ENCODE measurements around the gene NF2.
A peak's percentile ranks its signal among the peaks of the same experiment; 100 is the strongest.

NF2 gene

DNA sequence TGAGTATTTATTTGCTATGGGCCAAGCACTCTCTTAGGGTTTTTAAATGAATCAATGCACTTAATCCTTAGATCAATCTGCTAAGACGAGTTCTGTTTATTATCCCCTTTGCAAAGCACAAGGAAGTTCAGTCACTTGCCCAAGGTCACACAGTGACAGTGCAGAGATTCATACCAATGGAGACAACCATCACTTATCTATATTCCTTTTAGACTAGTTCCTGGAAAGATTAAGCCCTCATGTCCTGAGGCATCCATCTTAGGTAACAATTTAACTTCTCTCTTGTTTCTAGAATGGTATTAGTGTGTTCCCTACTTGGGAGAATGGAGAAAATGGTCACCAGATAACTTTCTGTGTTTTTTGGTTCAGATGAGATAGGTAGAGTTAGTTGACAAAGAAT is 28.3 kb downstream of the NF2 start:
- no peak for DNase-seq (ENCODE audit: low spot score)

DNA sequence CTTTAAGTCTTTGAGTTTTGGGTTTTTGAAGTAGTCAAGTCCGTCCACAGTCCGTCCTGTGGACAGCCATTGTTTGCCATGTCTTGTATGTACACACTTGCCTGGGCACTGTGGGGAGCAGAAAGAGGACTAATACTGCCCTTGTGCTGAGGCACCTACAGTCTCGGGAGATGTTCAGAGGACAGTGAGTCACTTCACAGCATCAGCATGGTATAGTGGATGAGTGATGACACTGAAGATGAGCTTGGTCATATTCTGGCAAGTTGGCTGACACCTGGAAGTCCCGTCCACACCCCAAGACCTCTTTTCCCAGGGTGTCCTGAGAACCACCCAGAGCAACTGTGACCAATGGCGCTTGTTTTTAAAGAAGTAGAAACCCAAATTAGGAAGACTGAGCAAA is 29.2 kb downstream of the NF2 start:
- no peak for DNase-seq (ENCODE audit: low spot score)

DNA sequence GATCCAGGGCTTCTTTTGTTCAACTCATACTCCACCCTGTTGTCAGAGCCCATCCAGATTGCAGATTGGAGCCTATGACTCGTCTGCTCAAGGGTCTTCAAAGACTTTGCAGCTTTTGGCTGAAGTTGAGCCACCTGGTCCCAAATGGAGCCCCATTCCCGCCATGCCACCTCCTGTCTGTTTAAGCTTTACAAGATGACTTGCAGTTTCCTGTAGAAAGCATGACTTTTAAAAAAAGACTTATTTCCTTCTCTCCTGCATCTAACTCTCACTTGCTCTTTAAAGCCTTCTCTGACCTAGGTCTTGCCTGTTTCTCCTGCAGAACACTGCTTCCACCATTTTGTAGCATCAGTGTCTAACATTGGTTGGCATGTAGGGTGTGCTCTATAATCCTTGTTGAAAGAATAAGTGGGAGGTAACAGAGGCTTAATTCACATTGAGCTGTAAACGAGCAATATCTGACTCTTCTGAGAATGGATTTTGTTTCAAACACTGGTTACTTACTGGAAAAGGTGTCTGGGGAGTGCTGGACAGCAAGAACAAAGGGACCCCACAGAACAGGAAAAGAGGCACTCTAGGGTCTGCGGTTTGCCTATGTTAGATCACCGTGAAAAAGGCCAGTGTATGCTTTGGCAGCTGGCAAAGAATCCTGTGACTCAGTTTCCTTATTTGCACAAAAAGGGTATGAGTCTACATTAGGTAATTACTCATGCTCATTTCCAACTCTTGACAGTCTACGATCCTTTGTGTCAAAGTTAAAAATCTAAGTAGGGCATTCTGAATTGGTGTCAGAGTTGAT is 30.3 kb downstream of the NF2 start:
- DNase-seq (ENCODE audit: low spot score), result no peak

DNA sequence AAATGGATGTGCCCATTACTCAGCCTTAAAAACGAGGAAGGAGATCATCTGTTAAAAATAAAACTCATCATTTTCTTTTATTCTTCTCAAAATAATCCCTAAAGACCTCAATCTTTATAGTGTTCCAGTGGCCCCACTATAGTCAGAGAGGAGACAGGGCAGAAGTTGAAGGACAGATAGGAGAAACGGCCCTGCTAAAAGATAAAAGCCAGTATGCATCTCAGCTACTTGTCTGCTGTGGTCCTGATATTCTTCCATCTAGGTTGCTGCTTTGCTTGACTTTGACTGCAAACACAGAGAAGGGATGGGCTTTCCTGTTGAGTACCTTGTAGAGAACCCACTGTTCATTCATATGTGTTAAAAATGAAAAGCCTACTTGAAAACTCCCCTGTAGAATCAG is 31.4 kb downstream of the NF2 start:
- no peak for DNase-seq (ENCODE audit: low spot score)

DNA sequence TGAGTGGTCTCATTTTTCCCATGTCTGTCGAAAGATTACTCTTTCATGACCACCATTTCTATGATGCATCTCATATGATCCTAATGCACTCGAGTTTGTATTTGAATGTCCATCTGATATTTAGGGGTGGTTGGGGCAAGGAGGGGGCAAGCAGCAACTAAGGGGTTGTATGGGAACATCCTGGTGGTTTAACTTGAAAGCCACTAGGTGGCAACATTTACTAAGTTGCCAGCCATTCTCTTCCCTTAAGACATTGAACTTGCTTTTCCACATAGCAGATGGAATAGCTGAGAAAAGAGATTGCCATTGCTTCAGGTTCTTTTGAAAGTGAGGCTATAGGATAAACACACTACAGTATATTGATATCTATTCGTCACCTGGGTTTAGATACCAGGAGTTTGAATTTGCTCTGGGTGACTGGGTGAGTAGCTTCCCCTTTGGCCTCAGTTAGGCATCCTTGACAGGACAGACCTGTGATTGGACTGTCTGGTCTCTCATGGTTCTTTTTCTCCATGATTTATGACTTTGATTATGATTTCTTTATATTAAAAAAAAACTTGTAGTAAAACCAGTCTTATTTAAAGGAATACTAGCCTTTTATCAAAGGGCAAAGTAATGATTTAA is 32.4 kb downstream of the NF2 start:
- peak; percentile 24 for DNase-seq (ENCODE audit: low spot score)

DNA sequence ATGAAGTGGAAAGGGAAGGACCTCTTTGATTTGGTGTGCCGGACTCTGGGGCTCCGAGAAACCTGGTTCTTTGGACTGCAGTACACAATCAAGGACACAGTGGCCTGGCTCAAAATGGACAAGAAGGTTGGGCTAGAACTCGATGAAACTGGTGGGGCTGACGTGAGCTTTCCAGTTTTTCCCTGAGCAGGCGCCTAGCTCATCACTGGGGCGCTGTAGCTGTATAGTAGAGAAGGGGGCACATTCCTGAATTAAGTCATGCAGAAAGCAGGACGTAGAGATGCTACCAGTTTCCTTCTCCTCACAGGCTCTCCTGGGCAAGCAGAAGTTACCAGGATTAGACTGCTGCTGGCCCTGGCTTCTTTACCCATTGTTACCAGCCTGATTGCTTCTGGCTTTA is 33.3 kb downstream of the NF2 start:
- DNase-seq (ENCODE audit: low spot score), result no peak

DNA sequence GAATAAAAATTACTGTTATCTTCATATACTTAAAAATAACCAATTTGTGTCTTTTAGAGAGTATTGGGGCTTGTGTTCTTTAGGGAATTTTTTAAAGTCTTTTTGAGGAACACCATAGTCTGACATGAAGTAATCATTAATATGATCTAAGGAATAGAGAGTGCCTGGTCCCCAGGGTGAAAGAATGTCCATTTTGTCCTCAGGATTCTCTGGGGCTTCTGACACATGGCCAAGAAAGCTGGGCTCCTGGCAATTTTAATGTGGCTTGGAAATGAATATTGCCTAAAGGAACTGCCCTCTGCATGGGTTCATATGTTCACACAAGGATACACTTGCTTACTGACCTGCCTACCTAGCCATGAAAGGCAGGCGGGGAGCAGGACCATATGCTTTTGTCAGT is 33.7 kb downstream of the NF2 start:
- DNase-seq (ENCODE audit: low spot score), result no peak

DNA sequence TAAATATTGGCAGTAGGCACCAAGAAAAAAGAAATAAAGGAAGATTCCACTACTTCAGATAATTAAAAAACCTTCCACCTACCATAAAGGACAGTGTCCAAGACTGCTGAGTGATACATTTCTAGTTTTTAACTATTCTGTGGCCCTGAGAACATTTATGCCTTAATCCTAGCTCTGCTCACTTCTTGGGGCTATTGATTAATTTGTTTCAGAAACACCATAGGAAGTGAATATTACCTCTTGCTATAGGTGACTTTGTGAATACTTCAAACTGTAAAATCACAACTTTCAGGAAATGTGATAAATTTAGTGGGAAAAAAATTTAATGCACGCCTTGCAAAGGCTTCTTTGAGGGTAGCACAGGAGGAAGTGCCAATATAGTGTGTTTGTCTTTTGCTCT is 35.2 kb downstream of the NF2 start:
- DNase-seq (ENCODE audit: low spot score), result no peak

DNA sequence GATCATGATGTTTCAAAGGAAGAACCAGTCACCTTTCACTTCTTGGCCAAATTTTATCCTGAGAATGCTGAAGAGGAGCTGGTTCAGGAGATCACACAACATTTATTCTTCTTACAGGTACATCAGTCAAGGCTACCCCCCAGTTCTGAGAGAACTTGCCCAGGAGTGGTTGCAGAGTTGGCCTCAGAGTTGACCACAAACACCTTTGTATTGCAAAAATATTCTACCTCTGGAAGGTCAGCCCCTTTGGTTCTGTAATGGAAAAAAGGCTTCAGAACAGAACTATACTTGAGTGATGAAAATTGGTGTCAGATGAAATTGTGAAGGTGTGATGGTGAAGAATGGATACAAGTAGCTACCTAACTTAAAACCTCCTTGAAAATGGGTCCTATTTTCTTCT is 35.7 kb downstream of the NF2 start:
- no peak for DNase-seq (ENCODE audit: low spot score)

DNA sequence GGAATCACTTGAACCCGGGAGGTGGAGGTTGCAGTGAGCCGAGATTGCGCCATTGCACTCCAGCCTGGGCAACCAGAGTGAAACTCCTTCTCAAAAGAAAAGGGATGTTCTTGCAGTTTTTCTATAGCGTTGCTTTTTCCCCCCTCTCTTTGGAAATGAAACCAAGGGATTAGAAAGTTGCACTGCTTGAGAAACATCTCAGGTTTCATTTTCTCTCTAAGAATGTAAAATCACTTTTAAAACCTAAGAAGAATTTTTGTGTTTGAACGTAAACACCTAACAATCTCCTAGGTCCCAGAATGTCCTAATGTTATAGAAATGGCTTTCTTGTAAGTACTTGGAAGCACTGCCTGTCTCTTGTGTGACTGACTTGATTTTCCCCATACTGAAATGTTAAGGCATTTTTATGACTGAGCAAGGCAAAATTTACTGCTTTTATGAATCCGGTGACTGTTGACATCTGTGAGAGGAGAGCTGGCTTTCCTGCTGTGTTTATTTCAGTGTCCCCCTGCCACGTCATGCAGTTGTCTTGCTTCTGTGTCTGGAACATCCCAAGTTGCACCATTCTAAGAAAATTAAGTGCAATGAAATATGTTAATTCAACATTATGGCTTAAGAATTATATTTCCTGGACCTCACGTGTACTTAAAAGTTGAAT is 37.7 kb downstream of the NF2 start:
- no peak for DNase-seq (ENCODE audit: low spot score)

DNA sequence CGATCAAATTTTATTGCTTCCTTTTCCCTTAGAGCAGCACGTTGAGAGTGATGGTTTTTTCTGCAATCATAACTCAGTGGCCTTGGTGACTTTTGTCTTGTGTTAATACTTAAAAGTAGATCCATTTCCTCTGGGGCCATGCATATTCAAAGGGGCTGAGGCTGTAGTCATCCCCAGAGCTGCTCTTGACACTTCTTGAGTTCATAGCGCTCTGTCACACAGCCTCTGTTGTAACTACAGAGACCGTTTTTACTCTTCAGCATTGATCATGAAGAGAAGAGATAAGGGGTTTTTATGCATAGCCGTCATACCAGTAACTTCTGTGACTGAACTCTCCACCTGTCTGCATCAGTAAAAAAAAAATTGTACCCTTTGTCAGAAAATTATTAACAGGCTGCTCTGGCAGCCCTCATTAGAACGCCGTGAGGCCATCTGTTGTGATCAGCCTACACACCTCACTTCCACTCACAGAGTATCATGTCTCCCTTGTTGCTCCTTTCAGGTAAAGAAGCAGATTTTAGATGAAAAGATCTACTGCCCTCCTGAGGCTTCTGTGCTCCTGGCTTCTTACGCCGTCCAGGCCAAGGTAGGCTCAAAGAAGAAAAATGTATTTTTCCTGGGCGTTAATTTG is 38.4 kb downstream of the NF2 start:
- DNase-seq (ENCODE audit: low spot score), result no peak

DNA sequence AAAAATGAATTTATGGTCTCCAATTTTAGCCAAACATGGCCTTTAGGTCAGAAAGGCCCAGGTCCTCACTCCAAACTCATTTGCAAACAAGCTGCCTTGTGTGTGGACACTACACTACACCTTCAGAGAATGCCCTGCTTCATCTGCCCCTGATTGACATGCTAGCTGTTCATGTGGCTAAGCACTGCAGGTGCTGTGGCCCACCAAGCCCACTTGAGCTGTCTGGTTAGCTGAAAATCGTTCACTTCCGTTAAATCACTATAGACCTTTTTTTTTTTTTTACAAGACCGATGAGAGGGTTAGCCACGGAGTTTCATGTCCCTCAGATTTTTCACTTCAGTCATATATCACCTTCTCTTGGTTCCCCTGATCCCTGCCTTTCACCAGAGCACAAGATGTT is 39.3 kb downstream of the NF2 start:
- no peak for DNase-seq (ENCODE audit: low spot score)

DNA sequence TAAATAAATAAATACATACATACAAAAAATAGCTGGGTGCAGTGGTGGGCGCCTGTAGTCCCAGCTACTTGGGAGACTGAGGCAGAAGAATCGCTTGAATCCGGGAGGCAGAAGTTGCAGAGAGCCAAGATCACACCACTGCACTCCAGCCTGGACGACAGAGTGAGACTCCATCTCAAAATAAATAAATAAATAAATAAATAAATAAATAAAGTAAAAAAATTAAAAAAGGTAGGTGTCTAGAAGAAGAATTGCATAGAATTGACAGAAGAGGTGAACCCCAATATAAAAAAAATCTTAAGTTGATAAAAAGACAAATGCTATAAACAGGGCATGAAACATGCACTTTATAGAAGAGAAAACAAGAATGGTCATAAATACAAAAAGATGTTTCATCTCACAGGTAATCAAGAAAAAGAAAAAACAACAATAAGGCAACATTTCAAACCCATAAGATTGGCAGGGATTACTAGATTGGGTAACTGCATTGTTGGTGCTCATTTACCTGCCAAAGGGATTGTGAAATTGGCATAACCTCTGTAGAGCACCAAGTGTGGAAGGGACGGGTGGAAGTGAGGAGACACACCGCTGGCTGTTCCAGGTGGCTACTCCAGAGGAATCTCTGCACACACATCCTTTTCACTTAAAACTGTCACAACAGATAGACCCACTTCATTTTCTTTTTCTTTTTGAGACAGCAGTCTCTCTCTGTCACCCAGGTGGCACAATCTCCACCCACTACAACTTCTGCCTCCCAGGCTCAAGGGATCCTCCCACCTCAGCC is 44.7 kb downstream of the NF2 start:
- DNase-seq (ENCODE audit: low spot score), result no peak

DNA sequence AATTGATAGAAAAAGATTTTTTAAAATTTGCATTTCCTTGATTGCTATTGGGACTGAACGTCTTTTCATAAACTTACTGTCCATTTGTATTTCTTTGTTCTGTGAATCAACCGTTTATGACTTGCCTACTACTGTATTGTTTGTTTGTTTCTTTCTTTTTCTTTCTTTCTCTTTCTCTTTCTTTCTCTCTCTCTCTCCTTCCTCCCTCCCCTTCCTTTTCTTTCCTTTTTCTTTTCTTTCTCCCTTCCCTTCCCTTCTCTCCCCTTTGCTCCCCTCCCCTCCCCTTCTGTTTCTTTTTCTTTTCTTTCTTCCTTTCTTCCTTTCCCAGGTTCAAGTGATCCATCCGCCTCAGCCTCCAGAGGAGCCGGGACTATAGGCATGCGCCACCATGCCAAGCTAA is 46.9 kb downstream of the NF2 start:
- no peak for DNase-seq (ENCODE audit: low spot score)

DNA sequence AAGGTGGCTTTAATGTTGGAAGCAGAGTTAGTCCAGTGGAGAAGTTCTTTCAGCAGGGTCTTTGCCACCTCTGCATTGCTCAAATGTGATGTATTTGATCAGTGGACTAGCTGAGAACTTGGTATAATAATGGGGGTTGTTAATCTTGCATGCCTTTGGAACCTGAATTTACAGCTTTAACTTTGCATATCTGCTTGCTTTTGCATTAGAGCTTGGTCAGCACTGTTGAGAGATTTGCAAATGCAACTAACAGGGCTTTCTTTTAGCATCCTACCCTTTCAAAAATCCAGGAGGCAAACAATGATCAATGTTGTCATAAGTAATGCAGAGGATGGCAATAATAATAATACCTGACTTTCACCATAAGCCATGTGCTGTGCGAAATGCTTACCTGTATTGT is 48.2 kb downstream of the NF2 start:
- no peak for DNase-seq (ENCODE audit: low spot score)

DNA sequence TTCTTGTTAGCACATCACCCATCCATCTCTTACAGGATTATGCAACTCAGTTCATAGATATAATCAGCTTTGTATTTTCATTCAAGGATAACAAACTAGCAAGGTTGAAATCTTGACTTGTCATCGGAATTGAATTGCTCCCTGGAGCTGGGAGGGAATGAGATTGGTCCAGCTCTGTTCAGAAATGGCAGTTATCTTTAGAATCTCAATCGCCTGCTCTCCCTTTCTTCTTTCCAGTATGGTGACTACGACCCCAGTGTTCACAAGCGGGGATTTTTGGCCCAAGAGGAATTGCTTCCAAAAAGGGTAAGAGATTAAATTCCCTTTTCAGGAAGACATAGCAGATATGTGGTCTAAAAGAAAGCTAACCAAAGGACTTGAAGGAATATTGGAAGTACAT is 51.0 kb downstream of the NF2 start:
- no peak for DNase-seq (ENCODE audit: low spot score)

DNA sequence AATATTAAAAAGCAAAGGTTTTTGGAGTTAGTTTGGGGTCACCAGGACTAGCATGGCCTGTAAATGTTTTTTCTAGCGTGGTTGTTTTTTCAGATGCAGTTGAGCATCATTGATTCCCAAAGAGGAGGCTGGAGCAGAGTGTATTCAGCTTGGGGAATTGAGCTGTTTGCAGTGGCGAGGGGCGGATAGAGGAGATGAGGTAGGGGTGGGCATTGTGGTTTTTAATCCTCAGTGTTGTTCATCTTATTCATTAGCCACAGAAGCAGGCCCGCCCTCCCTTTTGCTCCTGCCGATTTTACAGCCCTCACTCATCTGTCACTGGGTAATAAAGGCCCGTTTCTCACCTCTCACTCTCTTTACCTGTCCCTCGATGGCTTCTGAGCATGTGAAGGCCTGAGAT is 51.4 kb downstream of the NF2 start:
- DNase-seq (ENCODE audit: low spot score), result no peak

DNA sequence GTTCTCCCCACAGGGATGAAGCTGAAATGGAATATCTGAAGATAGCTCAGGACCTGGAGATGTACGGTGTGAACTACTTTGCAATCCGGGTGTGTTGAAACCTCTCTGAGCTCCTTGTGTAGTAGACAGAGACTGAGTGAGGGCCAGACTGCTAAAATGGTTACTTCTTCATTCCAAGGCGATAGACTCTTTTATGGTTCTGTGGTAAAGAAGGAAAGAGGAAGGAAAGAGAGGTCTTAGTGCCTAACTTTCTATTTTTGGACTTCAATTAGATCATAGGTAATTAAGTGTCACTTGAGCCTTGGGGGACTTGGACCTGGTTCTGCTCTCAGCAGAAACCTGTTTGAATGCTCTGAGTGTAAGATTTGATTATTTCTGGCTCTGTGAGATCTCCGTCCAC is 54.7 kb downstream of the NF2 start:
- DNase-seq (ENCODE audit: low spot score), result no peak

DNA sequence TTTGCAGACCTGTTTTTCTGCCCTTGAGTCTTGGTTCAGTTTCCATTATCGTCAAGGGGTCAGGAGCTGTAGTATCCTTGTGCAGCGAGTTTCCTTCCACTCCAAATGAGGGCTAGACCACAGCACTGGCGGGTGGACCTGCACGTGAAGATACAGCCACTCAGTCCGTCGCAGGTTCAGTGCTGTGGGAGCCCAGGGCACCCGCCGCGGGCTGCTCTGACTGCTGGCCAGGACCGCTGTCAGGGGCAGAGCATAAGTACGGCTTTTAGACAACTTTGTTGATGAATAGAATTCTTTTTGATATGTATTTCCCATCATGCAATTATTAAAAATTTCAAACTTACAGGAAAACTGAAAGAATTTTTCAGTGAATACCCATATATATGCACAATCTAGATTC is 56.6 kb downstream of the NF2 start:
- DNase-seq (ENCODE audit: low spot score), result no peak

DNA sequence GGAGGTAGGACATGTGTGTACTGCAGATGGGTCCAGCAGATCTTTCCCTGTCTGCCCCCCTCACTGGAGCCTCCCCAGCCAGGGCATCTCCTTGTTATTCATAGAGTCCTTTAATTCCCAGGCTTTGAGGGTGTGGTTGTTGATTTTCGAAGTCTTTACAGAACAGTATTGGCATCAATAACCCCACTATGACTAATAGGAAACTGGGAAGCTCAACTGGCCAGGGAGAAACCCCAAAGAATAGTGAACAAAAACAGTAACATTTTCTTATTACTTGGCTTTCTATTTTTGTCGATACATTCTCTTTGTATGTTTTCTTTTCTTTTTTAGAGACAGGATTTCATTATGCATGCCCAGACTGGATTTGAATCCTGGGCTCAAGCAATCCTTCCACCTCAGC is 57.9 kb downstream of the NF2 start:
- DNase-seq (ENCODE audit: low spot score), result peak; percentile 17

DNA sequence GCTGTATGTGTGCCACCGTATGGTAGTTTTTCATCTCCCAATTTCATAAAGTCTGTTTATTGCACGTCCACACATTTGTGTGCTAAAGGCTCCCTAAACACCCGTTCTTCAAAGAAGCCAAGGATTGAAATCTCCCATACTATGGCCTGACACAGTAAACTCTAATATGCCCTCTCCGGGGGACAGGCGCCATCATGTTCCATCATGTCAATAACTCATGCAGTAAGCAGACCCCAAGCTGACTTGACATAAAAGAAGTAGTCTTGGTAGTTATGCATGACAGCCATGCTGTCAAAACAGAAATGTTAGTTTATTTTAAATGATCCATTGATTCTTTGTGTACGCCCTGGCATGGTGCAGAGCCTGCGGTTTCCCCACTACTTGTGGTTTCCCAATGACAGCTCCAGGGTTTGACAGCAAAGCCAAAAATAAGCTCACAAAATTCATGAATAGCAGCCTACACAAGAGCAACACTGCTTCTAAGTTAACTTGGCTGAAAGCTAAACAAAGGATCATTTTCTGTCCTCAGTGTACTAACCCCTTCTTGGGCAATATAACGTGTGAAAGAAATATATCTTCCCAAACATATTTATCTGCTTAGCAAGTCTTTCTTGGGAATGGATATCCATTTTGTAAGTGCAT is 59.9 kb downstream of the NF2 start:
- DNase-seq (ENCODE audit: low spot score), result no peak

DNA sequence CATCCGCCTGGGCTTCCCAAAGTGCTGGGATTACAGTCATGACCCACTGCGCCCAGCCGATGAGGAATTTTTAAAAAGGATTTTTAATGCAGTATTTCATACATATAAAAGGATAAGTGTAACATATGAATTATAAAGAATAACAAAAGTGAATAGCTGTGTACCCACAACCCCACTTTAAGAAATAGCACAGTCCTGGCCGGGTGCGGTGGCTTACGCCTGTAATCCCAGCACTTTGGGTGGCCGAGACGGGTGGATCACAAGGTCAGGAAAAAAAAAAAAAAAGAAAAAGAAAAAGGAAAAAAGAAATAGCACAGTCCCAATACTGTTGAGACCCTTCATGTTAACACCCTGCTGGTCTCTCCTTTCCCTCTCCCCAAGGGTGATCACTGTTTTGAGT is 62.1 kb downstream of the NF2 start:
- no peak for DNase-seq (ENCODE audit: low spot score)
